NT2/D1 (cell line): ENCODE results near the gene WWTR1.

Experiments used
- DNase-seq: peaks from one replicate; pipeline ENCODE4 v3.0.0-alpha.2; 2011; ENCODE audit warnings: low read depth, low spot score
- H3K27me3 ChIP-seq: 2 replicates; pipeline ENCODE4 v1.6.0; 2011; ENCODE audit warnings: mild to moderate bottlenecking; ENCODE audit not compliant: insufficient read length, insufficient read depth
- H3K36me3 ChIP-seq: 2 replicates; pipeline ENCODE4 v1.6.1; 2011; ENCODE audit warnings: mild to moderate bottlenecking, low read length, mixed read lengths; ENCODE audit not compliant: insufficient read depth, insufficient read length
- H3K4me1 ChIP-seq: 2 replicates; pipeline ENCODE4 v1.5.1; 2011; ENCODE audit not compliant: insufficient read depth, insufficient read length
- H3K4me3 ChIP-seq: 2 replicates; pipeline ENCODE4 v1.5.1; 2011; ENCODE audit warnings: low read depth; ENCODE audit not compliant: insufficient read length
- H3K9ac ChIP-seq: 2 replicates; pipeline ENCODE4 v1.6.0; 2011; ENCODE audit warnings: low read depth; ENCODE audit not compliant: insufficient read length
- H3K9me3 ChIP-seq: 2 replicates; pipeline ENCODE4 v1.5.1; 2011; ENCODE audit warnings: mild to moderate bottlenecking, low read length; ENCODE audit not compliant: insufficient read depth
- SUZ12 ChIP-seq: IDR thresholded peaks from 2 replicates; pipeline ENCODE4 v1.6.1; 2011; ENCODE audit not compliant: insufficient read length, insufficient read depth; ENCODE audit errors: extremely low read depth
- YY1 ChIP-seq: IDR thresholded peaks from 2 replicates; pipeline ENCODE4 v1.6.1; 2011; ENCODE audit not compliant: insufficient read length, insufficient read depth
- ZNF274 ChIP-seq: IDR thresholded peaks from 2 replicates; pipeline ENCODE4 v1.6.1; 2011; ENCODE audit warnings: mild to moderate bottlenecking, low read depth, low read length

The WWTR1 gene

GRCh38 chr3:149581248-149581647 lies 76.6 kb downstream of the WWTR1 start:
- Histone ChIP-seq H3K4me3 (no peak overlapping the region), H3K4me1 (peaks cover 6% of the 10 kb centered on the region), H3K9ac (peak overlapping the region; percentile 45), H3K36me3 (no peaks in the 10 kb centered on the region), H3K27me3 (no peaks in the 10 kb centered on the region), H3K9me3 (no peaks in the 10 kb centered on the region)
- DNase-seq: no peak
- no peak for TF ChIP-seq SUZ12
- no peak for TF ChIP-seq YY1
- TF ChIP-seq ZNF274: no peak

GRCh38 chr3:149579838-149580542 lies 77.8 kb downstream of the WWTR1 start:
- Histone ChIP-seq H3K27me3 (no peaks in the 10 kb centered on the region), H3K4me3 (no peak overlapping the region), H3K9me3 (no peaks in the 10 kb centered on the region), H3K4me1 (peaks cover 12% of the 10 kb centered on the region), H3K36me3 (no peaks in the 10 kb centered on the region), H3K9ac (no peak overlapping the region)
- no peak for DNase-seq
- no peak for TF ChIP-seq SUZ12
- TF ChIP-seq ZNF274: no peak
- no peak for TF ChIP-seq YY1

GRCh38 chr3:149579161-149579560 lies 78.7 kb downstream of the WWTR1 start:
- H3K4me3 ChIP-seq: no peak overlapping the region
- DNase-seq: no peak
- no peaks in the 10 kb centered on the region for H3K9me3 ChIP-seq
- TF ChIP-seq YY1 (no peak), SUZ12 (no peak), ZNF274 (no peak)
- peaks cover 12% of the 10 kb centered on the region for H3K4me1 ChIP-seq
- no peaks in the 10 kb centered on the region for H3K36me3 ChIP-seq
- no peaks in the 10 kb centered on the region for H3K27me3 ChIP-seq
- no peak overlapping the region for H3K9ac ChIP-seq

- TF ChIP-seq ZNF274 (no peak), SUZ12 (no peak), YY1 (no peak)
- H3K4me3 ChIP-seq: no peak overlapping the region
- no peaks in the 10 kb centered on the region for H3K9me3 ChIP-seq
- no peak overlapping the region for H3K9ac ChIP-seq
- H3K36me3 ChIP-seq: no peaks in the 10 kb centered on the region
- no peaks in the 10 kb centered on the region for H3K27me3 ChIP-seq
- no peak for DNase-seq
- peaks cover 12% of the 10 kb centered on the region for H3K4me1 ChIP-seq
These were observed 80.0 kb downstream of the WWTR1 start for GRCh38 chr3:149577801-149578200.

- H3K4me3 ChIP-seq: no peak overlapping the region
- TF ChIP-seq ZNF274 (no peak), YY1 (no peak), SUZ12 (no peak)
- peaks cover 13% of the 10 kb centered on the region for H3K36me3 ChIP-seq
- peaks cover 6% of the 10 kb centered on the region for H3K4me1 ChIP-seq
- H3K9ac ChIP-seq: no peak overlapping the region
- H3K27me3 ChIP-seq: no peaks in the 10 kb centered on the region
- no peaks in the 10 kb centered on the region for H3K9me3 ChIP-seq
- peak; percentile 62 for DNase-seq
These were observed 81.8 kb downstream of the WWTR1 start for GRCh38 chr3:149575961-149576564.

GRCh38 chr3:149575213-149575960 lies 82.4 kb downstream of the WWTR1 start:
- no peak overlapping the region for H3K9ac ChIP-seq

GRCh38 chr3:149572796-149573414 lies 84.9 kb downstream of the WWTR1 start:
- H3K4me1 ChIP-seq: peaks cover 6% of the 10 kb centered on the region

More at GRCh38 chr3:149575213-149575960, 82.4 kb downstream of the WWTR1 start:
- peaks cover 13% of the 10 kb centered on the region for H3K36me3 ChIP-seq
- H3K9me3 ChIP-seq: no peaks in the 10 kb centered on the region
- peaks cover 6% of the 10 kb centered on the region for H3K4me1 ChIP-seq
- no peak for DNase-seq
- H3K27me3 ChIP-seq: no peaks in the 10 kb centered on the region
- H3K4me3 ChIP-seq: no peak overlapping the region
- TF ChIP-seq ZNF274 (no peak), YY1 (no peak), SUZ12 (no peak)

More at GRCh38 chr3:149572796-149573414, 84.9 kb downstream of the WWTR1 start:
- peaks cover 21% of the 10 kb centered on the region for H3K36me3 ChIP-seq
- H3K4me3 ChIP-seq: no peak overlapping the region
- DNase-seq: no peak
- H3K27me3 ChIP-seq: no peaks in the 10 kb centered on the region
- H3K9me3 ChIP-seq: no peaks in the 10 kb centered on the region
- TF ChIP-seq ZNF274 (no peak), SUZ12 (no peak), YY1 (no peak)
- H3K9ac ChIP-seq: no peak overlapping the region
